ENCODE data around the gene GATC. TPM values are rescaled to one million over a fixed set of nuclear protein-coding genes. Genes with fewer than 3 reads are reported as not detected.

The GATC gene
- total RNA-seq, 1 donor from 2014 or later, result 33.8 TPM

DNA sequence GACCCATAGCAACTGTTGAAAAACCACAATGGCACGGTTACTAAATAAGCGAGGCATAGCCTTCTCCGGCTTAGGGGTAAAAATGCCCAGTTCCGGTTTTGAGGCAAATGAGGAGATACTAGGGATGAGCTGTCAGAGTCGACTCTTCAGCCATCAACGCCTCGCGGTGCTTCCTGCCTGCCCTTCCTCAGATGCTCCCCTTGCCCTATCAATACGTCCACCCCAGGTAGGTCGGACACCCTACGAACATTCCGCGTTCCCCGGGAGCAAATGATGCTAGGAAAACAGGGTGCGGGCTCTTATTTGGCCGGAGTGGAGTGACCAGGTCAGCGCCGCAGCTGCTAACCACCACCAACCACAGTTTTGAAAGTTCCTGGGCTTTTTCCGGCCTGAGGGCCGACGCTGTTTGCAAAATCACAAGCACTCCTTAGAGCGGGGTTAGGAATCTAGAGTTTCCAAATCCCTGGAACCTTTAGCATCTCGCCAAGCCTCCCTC lies 22.1 kb downstream of the GATC start:
- Mint-ChIP-seq H3K27me3 (ENCODE audit: low read depth) (peaks cover 4% of the 10 kb centered on the region), H3K9me3 (no peaks in the 10 kb centered on the region), H3K4me1 (peaks cover 39% of the 10 kb centered on the region), H3K27ac (ENCODE audit: unreplicated experiment) (peak overlapping the region; percentile 81), H3K36me3 (ENCODE audit: low read depth) (peaks cover 14% of the 10 kb centered on the region), H3K4me3 (peak overlapping the region; percentile 99)
- peak; percentile 25 for DNase-seq (ENCODE audit: low read depth, low spot score)
- TF ChIP-seq, protein P1, sequence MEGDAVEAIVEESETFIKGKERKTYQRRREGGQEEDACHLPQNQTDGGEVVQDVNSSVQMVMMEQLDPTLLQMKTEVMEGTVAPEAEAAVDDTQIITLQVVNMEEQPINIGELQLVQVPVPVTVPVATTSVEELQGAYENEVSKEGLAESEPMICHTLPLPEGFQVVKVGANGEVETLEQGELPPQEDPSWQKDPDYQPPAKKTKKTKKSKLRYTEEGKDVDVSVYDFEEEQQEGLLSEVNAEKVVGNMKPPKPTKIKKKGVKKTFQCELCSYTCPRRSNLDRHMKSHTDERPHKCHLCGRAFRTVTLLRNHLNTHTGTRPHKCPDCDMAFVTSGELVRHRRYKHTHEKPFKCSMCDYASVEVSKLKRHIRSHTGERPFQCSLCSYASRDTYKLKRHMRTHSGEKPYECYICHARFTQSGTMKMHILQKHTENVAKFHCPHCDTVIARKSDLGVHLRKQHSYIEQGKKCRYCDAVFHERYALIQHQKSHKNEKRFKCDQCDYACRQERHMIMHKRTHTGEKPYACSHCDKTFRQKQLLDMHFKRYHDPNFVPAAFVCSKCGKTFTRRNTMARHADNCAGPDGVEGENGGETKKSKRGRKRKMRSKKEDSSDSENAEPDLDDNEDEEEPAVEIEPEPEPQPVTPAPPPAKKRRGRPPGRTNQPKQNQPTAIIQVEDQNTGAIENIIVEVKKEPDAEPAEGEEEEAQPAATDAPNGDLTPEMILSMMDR (conservative IDR thresholded peaks at IDR 0.05), result no peak

DNA sequence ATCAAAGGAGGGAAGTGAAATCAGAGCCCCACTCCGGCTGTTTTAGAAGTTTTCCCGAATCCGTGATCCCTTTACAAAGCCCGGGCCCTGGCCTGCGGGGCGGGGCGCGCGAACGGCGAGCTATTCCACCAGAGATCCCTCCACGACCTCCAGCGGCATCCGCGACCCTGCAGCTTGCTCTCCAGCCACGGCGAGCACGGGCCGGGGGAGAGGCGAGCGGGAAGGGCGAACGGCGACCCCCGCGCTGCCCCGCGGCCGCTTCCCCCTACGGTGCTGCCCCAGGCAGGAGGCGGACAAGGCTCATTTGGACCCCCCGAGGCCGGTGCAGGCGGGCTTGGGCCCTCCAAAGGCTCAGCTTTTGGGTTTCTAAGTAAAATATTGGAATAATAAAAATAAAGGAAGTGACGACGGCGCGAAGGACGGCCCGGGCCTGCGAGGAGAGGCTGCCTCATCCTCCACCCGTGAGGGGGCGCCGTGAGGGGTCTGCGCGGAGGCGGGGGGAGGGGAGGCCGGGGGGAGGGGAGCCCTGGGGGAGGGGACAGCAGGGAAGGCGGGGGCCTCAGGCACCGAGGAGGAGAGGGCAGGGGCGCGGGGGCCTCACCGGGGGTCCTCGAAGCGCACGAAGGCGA lies 22.7 kb downstream of the GATC start:
- H3K27ac Mint-ChIP-seq (ENCODE audit: unreplicated experiment), result peak overlapping the region; percentile 81
- DNase-seq (ENCODE audit: low read depth, low spot score), result peak; percentile 13
- H3K27me3 Mint-ChIP-seq (ENCODE audit: low read depth), result peaks cover 4% of the 10 kb centered on the region
- H3K4me1 Mint-ChIP-seq, result peaks cover 43% of the 10 kb centered on the region
- peak overlapping the region; percentile 99 for H3K4me3 Mint-ChIP-seq
- TF ChIP-seq, protein P1 (conservative IDR thresholded peaks at IDR 0.05), result no peak
- H3K9me3 Mint-ChIP-seq, result no peaks in the 10 kb centered on the region
- peaks cover 14% of the 10 kb centered on the region for H3K36me3 Mint-ChIP-seq (ENCODE audit: low read depth)

DNA sequence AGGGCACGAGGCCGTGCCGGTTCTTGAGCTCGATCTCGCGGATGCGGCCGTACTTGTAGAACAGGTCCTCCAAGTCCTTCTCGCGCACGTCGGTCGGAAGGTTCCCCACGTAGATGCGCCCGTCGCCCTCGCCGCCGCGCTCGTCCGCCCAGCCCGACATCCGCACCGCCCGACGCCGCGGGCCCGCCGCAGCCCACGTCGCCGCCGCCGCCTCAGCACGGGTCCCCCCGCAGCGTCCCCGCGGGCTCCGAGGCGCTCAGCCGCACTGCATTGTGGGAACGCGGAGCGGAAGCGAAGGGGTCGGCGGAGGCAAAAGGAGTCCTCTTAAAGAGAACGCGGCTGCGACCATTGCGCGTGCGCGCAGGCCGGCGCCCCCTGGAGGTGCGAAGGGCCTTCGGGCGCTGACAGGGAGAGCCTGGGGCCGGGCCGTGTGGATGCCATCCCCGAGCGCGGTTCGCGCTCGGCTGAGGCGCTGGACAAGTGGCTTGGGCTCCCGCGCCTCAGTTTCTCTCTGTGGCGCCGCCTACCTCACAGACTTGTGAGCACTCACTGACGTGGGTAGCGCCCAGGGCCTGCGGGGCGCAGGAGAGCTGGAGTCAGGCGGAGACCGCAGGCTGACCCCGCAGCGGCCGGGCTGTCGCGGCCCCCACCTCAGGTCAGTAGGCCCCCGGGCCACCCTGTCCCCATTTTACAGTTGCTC lies 23.4 kb downstream of the GATC start, which contains the start of gene SRSF9:
Gene SRSF9, minus strand, starts transcription at position 299 of the 700 bp plus-strand sequence. Its CDS starts 139 bp downstream, at position 160.
- H3K27me3 Mint-ChIP-seq (ENCODE audit: low read depth), result peaks cover 4% of the 10 kb centered on the region
- TF ChIP-seq, protein P1 (conservative IDR thresholded peaks at IDR 0.05), result peak; percentile 86
- H3K9me3 Mint-ChIP-seq, result no peaks in the 10 kb centered on the region
- peaks cover 10% of the 10 kb centered on the region for H3K36me3 Mint-ChIP-seq (ENCODE audit: low read depth)
- H3K4me1 Mint-ChIP-seq, result peaks cover 46% of the 10 kb centered on the region
- peak within 1 kb of the TSS; percentile 99 for H3K4me3 Mint-ChIP-seq
- peak; percentile 95 for DNase-seq (ENCODE audit: low read depth, low spot score)
- H3K27ac Mint-ChIP-seq (ENCODE audit: unreplicated experiment), result peak within 1 kb of the TSS; percentile 99

DNA sequence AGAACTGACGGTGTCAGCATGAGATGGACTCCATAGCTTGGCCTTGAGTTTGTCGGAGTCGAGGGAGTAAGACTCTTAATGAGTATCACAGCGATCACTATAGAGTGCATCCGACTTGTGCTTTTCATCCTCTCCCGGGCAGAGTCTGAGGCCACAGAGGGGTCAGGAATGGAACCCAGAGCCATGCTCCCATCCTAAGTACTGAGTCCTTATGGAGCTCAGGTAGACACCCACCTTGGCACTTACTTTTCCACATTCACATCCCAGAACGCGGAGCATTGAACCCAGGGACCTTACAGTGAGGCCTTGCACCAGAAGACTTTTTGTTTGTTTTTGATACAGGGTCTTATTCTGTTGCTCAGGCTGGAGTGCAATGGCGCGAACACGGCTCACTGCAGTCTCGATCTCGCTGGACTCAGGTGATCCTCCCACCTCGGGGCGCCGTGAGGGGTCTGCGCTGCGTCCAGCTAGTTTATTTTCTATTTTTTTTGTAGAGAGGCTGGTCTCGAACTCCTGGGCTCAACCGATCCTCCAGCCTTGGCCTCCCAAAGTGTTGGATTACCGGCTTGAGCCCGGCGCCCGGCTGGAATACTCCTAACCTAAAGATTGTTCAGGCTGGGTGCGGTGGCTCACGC lies 24.0 kb downstream of the GATC start:
- H3K4me3 Mint-ChIP-seq, result peak overlapping the region; percentile 99

DNA sequence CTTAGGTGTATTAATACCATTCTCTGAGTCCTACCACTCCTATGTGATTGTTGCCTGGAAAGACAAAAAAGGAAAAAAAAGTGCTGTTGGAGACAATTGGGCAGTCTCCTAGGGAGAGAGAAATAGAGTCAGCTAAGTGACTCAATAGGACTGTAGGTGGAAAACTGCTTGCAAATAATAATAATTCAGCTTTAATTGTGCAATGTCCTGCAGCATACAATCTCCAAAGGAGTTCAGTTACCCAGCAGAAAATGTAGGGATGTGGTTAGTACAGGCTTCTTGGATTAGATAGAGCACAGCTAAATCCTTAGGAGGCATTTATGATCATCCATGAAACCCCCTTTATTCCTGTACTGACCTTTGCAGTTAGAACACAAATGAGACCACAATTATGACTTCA lies 26.3 kb downstream of the GATC start:
- H3K27me3 Mint-ChIP-seq (ENCODE audit: low read depth), result peaks cover 4% of the 10 kb centered on the region
- peak overlapping the region; percentile 4 for H3K4me3 Mint-ChIP-seq
- H3K36me3 Mint-ChIP-seq (ENCODE audit: low read depth), result peaks cover under 1% of the 10 kb centered on the region
- H3K4me1 Mint-ChIP-seq, result peaks cover 43% of the 10 kb centered on the region
- H3K9me3 Mint-ChIP-seq, result no peaks in the 10 kb centered on the region
- DNase-seq (ENCODE audit: low read depth, low spot score), result no peak
- no peak overlapping the region for H3K27ac Mint-ChIP-seq (ENCODE audit: unreplicated experiment)
- TF ChIP-seq, protein P1 (conservative IDR thresholded peaks at IDR 0.05), result no peak

More for the DNA sequence above, 24.0 kb downstream of the GATC start:
- TF ChIP-seq, protein P1 (conservative IDR thresholded peaks at IDR 0.05), result no peak
- Mint-ChIP-seq H3K4me1 (peaks cover 50% of the 10 kb centered on the region), H3K36me3 (ENCODE audit: low read depth) (peaks cover 7% of the 10 kb centered on the region), H3K27me3 (ENCODE audit: low read depth) (peaks cover 4% of the 10 kb centered on the region), H3K9me3 (no peaks in the 10 kb centered on the region), H3K27ac (ENCODE audit: unreplicated experiment) (peak overlapping the region; percentile 99)
- DNase-seq (ENCODE audit: low read depth, low spot score), result no peak

Data from neural crest cell (in vitro differentiated cells).